Osteocyte (in vitro differentiated cells): Measurements from ENCODE around the gene ZNF576. TPM values are rescaled to one million over a fixed set of nuclear protein-coding genes. Genes with fewer than 3 reads are reported as not detected.
"Not testable (repeated sequence)": the region's sequence is repeated elsewhere in the genome, so short reads cannot be mapped to it uniquely, and the experiment has no call there.

ENCODE experiments used
- DNase-seq: peaks from one replicate; pipeline ENCODE4 v3.0.0; 2021; ENCODE audit warnings: mixed read lengths; ENCODE audit not compliant: unreplicated experiment; ENCODE audit errors: extremely low spot score
- H3K27ac Mint-ChIP-seq: one replicate; pipeline ENCODE4 v1.8.0; 2021; ENCODE audit warnings: mild to moderate bottlenecking, mixed read lengths; ENCODE audit not compliant: unreplicated experiment
- H3K27me3 Mint-ChIP-seq: one replicate; pipeline ENCODE4 v1.8.0; 2021; ENCODE audit warnings: mixed read lengths; ENCODE audit not compliant: unreplicated experiment
- H3K36me3 Mint-ChIP-seq: one replicate; pipeline ENCODE4 v1.8.0; 2021; ENCODE audit warnings: mixed read lengths; ENCODE audit not compliant: unreplicated experiment
- H3K4me1 Mint-ChIP-seq: one replicate; pipeline ENCODE4 v1.8.0; 2021; ENCODE audit warnings: mixed read lengths; ENCODE audit not compliant: unreplicated experiment
- H3K4me3 Mint-ChIP-seq: one replicate; pipeline ENCODE4 v1.8.0; 2021; ENCODE audit warnings: mild to moderate bottlenecking, moderate library complexity, mixed read lengths; ENCODE audit not compliant: unreplicated experiment
- H3K9me3 Mint-ChIP-seq: one replicate; pipeline ENCODE4 v1.8.0; 2021; ENCODE audit warnings: mixed read lengths; ENCODE audit not compliant: unreplicated experiment
- CTCF ChIP-seq: fragments of 200-600 bp; sonication (generic); IDR thresholded peaks from 2 replicates; pipeline ENCODE4 v1.5.0; 2021; ENCODE audit warnings: antibody characterized with exemption, mild to moderate bottlenecking, moderate library complexity
- total RNA-seq: library from RNA; stranded (reverse); gene quantifications from 2 replicates; pipeline ENCODE4 v1.2.1, GENCODE V29; 2021

Gene ZNF576
- total RNA-seq, 1 donor from 2014 or later: 13.2 TPM

- Mint-ChIP-seq H3K9me3 (no peaks in the 10 kb centered on the region), H3K27me3 (no peaks in the 10 kb centered on the region), H3K27ac (peak overlapping the region; percentile 99), H3K4me3 (peak overlapping the region; percentile 98), H3K36me3 (peaks cover 15% of the 10 kb centered on the region), H3K4me1 (peaks cover 30% of the 10 kb centered on the region)
- TF ChIP-seq CTCF: no peak
- no peak for DNase-seq
Observed at GRCh38 chr19:43596842-43597461, 557 bp downstream of the ZNF576 start.

- no peaks in the 10 kb centered on the region for H3K27me3 Mint-ChIP-seq
- H3K4me1 Mint-ChIP-seq: peaks cover 30% of the 10 kb centered on the region
- peak overlapping the region; percentile 98 for H3K4me3 Mint-ChIP-seq
- peaks cover 11% of the 10 kb centered on the region for H3K36me3 Mint-ChIP-seq
- TF ChIP-seq CTCF: no peak
- no peaks in the 10 kb centered on the region for H3K9me3 Mint-ChIP-seq
- peak overlapping the region; percentile 99 for H3K27ac Mint-ChIP-seq
- DNase-seq: no peak
Observed at GRCh38 chr19:43597876-43598275, 1.5 kb downstream of the ZNF576 start.

DNA sequence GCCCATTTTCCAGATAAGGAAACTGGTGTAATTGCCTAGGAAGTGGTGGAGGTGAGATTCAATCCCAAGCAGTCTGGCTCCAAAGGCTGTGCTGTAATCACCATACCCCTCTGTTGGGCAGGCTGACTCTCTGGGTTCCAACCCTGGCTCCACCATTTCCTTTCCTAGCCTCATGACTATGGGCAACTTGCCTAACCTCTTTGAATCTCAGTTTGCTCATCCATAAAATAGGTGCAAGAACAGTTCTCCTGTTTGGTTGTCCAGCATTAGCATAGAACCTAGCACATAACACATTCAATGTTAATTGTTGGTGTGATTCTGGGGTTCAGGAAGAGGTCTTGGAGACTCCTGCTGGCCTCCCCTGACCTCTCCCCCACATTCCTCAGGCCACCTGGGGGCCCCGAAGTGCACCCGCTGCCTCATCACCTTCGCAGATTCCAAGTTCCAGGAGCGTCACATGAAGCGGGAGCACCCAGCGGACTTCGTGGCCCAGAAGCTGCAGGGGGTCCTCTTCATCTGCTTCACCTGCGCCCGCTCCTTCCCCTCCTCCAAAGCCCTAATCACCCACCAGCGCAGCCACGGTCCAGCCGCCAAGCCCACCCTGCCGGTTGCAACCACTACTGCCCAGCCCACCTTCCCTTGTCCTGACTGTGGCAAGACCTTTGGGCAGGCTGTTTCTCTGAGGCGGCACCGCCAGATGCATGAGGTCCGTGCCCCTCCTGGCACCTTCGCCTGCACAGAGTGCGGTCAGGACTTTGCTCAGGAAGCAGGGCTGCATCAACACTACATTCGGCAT lies 2.2 kb downstream of the ZNF576 start:
- Mint-ChIP-seq H3K27ac (no peak overlapping the region), H3K4me3 (no peak overlapping the region)
- no peak for DNase-seq

GRCh38 chr19:43599635-43600295 lies 3.4 kb downstream of the ZNF576 start:
- DNase-seq: no peak
- peaks cover 19% of the 10 kb centered on the region for H3K4me1 Mint-ChIP-seq

More for the DNA sequence above, 2.2 kb downstream of the ZNF576 start:
- H3K36me3 Mint-ChIP-seq: peaks cover 8% of the 10 kb centered on the region
- no peak for TF ChIP-seq CTCF
- H3K9me3 Mint-ChIP-seq: no peaks in the 10 kb centered on the region
- H3K4me1 Mint-ChIP-seq: peaks cover 26% of the 10 kb centered on the region
- H3K27me3 Mint-ChIP-seq: no peaks in the 10 kb centered on the region

DNA sequence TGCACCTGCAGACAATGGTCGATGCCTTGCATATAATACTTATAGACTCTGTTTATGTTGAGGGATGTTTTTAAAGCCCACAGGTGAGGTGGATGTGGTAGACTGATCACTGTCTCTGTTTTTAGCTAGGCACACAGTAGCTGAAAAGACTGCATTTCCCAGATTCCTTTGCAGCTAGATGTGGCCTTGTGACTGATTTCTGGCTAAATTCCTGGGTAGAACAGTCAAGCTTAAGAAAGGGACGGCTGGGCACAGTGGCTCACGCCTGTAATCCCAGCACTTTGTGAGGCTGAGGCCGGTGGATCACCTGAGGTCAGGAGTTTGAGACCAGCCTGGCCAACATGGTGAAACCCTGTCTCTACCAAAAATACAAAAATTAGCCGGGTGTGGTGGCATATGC lies 3.9 kb downstream of the ZNF576 start:
- not testable (repeated sequence) for H3K4me3 Mint-ChIP-seq, H3K36me3 Mint-ChIP-seq, DNase-seq, H3K27me3 Mint-ChIP-seq, H3K27ac Mint-ChIP-seq, H3K9me3 Mint-ChIP-seq
- peaks cover 18% of the 10 kb centered on the region for H3K4me1 Mint-ChIP-seq

More at GRCh38 chr19:43599635-43600295, 3.4 kb downstream of the ZNF576 start:
- Mint-ChIP-seq H3K9me3 (no peaks in the 10 kb centered on the region), H3K27me3 (no peaks in the 10 kb centered on the region), H3K27ac (no peak overlapping the region), H3K36me3 (peaks cover 5% of the 10 kb centered on the region), H3K4me3 (no peak overlapping the region)
- TF ChIP-seq CTCF: peak; percentile 5
